Erythroblast (primary cell): ENCODE results near the gene AURKB.

Experiments
- GATA1 ChIP-seq: IDR thresholded peaks from 2 replicates; pipeline ENCODE4 v1.6.1; 2011; ENCODE audit warnings: low read depth, mild to moderate bottlenecking, control low read depth, low read length, moderate library complexity
- POLR2A ChIP-seq: IDR thresholded peaks from 2 replicates; pipeline ENCODE4 v1.6.1; 2011; ENCODE audit warnings: mild to moderate bottlenecking, low read length

DNA sequence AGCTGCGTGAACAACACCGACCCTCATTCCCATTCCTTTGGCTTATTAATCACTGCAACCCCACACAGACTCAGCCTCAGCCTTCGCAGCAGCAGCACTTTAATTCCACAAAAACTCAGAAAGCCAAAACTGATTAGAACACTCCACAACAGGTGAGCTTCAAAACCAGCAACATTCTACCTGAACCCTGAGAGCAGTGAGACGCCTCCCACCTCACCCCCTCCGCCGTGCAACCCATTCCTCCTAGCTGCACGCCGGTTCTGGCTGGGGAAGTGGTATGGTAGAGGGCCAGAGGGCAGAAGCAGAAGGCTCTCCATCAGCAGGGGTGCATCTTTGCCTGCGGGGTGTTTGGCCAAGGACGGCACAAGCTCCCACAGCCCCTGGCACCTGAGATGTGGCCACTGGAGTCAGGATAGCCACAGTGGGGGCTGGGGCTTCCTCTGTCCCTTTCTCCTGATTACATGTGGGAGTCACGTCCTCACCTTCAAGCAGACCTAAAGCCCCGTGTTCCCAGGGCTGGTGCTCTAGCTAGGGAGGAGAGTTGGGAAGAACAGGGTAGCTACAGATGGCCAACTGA lies 22.0 kb downstream of the AURKB start:
- no peak for TF ChIP-seq POLR2A
- TF ChIP-seq GATA1: no peak
